Measurements from ENCODE around the gene PPP3CA.

Gene PPP3CA

DNA sequence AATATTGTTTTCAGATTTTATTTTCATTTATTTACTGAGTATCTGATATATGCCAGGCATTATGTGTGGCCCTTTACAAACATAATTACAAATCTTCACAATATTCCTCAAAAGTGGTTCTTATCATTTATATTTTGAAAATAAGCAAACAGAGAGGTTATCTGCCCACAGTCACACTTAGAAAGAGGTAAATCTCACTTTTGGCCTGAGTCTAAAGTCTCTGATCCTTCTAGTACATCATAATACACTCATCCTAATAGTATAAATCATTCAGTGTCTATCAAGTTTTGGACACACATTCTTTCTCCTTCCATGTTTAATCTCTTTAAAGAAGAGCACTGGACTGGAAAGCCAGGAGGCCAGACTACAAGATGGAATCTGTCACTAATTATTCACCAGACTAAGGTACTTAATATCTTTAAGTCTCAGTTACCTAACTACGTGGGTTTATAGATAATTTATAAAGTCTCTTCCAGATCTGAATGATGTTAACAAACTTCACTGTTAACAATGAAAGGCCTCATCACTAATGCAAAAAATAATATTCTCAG, 281.3 kb downstream of the PPP3CA start:
- peak; percentile 85 for FAIRE-seq
- DNase-seq (ENCODE audit: low spot score), result peak; percentile 9

DNA sequence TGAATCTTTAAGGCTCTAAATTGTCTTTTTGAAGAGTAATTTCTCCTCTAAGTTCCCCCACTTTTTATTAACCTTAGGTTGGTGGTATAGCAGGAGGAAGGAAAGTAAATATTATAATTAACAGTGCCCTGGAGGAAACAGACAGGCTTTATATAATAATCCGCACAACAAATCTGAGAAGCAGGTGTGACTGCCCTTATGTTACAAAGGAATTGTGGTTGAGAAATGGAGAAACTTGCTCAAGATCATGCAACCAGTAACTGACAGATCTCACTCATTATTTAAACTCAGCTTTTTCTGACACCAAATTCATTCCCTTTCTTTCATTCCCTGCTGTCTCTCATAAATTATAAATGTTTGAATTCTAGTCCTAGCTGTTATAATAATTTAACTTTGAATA, 282.0 kb downstream of the PPP3CA start:
- no peak for DNase-seq (ENCODE audit: low spot score)

DNA sequence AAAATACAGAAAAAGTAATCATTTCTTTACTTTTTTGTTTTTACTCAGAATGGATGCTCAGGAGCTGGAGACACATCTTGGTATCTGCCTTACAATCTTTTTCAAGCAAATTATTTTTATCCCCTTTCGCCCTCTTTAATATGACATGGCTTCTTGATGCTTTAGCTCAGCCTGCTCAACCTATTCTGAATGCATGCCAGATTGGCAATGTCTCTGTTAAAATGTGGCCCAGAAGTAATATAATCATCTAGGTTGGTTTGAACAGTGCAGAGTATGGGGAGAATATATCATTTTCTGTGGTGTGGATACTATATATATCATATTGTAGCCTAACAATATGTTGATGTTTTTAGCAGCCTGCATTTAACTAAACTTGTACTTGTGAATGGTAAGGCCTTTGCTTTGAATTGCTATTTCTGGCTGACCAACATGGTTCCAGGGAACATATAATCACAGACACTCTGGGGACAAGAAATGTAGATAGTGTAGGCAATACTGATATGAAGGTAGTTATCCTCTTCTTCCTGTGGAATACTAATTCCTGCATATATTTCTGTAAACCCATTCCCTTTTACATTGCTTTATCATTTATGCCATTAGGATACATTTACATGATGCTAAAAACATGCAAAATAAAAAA, 282.7 kb downstream of the PPP3CA start:
- no peak for FAIRE-seq
- DNase-seq (ENCODE audit: low spot score), result no peak

More for the DNA sequence above, 282.0 kb downstream of the PPP3CA start:
- no peak for FAIRE-seq

DNA sequence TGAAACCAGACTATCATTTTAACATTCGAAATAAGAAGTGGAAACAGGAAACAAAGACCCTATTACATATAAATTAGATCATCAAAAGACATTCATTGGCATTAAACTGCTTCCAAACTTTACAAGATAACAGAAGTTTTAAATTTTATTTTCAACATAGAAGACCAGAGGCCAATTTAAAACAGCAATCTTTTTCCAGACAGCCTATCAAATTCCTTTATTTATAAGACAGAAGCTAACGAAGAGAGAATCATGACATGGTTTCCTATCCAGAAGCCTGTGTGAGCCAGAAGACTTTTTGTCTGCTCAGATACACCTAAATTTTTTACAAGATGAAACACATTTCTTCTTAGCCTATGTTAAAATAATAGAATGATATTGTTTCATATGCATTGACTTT, 291.9 kb downstream of the PPP3CA start:
- FAIRE-seq, result no peak

DNA sequence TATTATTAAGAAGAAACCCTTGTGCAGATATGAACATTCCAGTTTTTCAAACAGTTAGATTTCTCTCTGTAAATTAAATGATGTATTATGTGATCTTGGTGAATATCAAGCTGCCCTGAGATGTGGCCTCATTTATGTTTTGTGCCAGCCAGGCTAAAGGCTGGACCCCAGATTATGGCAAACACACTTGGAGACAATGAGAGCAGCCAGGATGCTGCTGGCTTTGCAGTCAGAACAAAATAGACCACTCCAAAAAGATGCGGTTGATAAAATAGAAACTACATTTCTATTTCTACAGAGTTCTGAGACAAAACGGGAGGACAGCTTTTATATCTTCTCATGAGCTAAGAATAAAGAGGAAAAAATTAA, 296.5 kb downstream of the PPP3CA start:
- no peak for FAIRE-seq
- no peak for DNase-seq (ENCODE audit: low spot score)

More for the DNA sequence above, 291.9 kb downstream of the PPP3CA start:
- DNase-seq (ENCODE audit: low spot score), result no peak

DNA sequence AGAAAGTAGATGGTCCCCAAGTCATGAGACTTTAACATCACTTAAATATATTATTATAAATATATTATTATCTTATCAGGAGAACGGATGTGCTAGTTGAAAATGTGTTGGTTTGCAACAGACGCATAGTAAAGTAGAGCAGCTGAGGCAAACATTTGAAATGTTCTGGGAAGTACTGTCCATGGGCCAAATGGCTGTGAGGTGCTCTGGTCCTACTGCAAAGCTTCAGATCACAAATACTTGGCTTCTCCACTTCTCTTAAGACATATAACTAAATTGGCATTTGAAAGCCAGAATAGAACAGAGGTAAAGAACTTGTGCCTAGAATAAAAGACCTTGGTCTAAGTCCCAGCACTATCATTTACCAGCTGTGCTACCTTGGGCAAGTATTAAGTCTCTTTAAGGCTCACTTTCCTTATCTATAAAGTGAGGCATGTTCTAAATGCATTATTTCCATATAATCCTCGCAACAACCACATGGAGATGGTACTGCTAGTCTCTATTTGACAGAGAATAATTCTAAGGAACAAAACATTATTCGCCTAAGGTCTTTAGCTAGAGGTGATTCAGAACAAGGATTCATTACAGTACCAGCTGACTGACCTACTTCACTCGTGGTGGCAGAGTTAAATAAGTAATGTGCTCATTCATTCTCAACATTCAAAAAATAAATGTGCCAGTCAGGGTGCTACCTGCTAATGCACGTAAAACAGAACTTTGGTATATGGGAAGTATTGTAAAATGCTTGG, 297.1 kb downstream of the PPP3CA start:
- FAIRE-seq (no peak), DNase-seq (ENCODE audit: low spot score) (no peak)

DNA sequence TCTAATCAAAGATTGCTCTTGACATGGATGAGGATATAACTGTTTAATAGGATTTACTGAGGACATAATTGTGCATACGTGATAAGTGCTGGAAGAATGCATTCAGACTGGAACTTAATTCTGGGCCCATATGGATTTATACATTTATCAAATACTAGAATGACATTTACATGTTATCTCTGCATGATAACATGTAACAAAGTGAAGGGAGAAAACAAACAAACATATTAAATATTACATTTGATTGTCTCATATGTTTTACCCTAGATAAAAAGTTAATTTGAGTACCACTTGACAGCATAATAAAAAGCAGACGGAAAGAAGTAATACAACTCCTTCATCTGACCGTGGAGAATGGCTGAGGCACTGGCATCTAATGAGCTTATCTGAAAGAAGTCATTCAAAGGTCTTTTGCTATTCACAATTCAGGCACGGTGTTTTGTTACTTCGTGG, 297.8 kb downstream of the PPP3CA start:
- DNase-seq (ENCODE audit: low spot score) (no peak), FAIRE-seq (no peak)

DNA sequence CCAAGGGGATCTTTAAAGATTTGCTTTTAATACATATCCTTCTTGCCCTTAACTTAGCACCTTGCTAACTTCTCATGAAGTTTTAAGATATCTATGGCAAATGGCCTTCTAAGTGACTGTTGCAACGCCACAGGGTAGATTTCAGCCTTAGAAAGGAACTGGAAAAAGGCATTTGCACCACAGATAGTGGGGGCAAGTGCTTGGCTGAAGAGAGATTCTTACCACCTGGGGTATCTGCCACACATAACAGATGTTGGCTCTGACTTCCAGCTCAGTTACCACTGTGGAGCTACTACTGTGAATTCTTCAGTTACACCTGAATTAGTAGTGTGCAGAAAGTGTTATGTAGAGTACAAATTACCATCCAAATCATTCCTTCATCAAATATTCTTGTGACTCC, 302.6 kb downstream of the PPP3CA start:
- FAIRE-seq, result no peak

DNA sequence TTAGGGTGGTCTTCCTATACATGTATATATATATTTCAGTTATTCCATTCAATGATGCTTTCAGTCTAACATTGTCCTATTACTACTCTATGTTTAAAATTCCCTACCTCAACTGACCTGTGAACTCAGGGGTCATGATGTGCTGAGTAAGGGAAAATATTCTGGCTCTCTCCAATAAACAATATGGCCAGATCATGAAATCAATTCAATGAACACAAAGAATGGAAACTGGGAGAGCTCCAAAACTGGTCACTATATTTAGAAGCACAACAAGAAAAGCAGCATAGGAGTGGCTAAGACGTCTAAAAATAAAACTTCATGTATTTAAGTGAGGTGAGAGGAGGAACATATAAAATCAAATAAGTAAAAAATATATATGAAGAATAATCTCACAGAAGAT, 304.5 kb downstream of the PPP3CA start:
- no peak for FAIRE-seq
- DNase-seq (ENCODE audit: low spot score), result no peak

More for the DNA sequence above, 302.6 kb downstream of the PPP3CA start:
- no peak for DNase-seq (ENCODE audit: low spot score)

DNA sequence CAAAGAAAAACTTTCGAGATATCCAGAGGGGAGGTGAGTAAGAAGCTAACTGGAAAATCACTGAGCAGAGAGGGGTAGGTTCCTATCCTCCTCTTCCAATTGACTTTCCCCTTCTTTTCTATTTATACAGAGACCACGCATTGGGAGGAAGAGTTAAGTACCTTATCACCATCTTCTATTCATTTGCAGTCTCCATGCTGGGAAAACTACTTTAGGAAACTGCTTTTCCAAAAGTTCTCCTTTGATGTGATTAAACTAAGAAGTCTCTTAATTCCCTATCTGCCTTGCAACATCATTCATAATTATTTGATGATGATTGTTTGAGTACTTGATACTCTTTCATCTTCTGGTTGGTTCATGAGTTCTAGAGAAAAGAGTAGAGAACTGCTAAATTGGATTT, 306.6 kb downstream of the PPP3CA start:
- no peak for DNase-seq (ENCODE audit: low spot score)
- no peak for FAIRE-seq

DNA sequence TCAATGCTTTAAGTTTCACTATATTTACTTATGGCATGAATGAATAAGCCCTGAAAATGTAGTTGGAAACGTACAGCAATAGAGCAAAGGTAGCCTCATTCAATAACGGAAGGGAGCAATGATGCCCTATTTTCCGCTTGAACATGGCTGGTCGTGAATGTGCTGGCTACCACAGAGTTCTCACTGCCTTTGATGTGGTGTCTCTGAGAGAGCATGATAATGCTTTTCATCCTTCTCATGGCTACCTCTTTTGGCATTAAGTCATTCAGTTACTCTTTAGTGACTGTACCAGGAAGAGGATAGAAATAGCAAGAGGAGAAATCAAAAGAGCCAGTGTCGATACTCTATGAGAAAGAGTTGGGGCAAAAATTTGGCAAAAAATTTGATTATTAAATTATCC, 308.0 kb downstream of the PPP3CA start:
- DNase-seq (ENCODE audit: low spot score) (no peak), FAIRE-seq (no peak)

DNA sequence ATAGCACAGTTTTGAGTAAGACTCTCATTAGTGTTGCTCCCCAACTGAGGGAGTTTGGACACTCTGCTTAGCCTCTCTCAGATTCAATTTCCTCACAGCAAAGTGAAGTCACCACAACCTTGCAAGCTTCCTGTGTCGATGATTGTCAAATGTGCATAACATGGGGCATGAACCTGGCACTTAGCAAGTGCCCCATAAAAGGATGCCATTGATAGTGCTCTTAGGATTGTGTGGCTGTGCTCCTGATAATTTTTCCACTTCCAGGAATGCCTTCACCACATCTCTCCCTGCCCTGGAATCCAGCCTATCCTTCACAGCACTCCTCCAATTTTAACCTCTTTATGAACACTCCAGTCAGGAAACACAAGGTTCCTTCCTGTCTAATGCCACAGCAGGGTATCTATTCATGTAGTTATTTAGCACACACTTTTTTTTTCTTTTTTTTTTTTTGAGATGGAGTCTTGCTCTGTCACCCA, 309.4 kb downstream of the PPP3CA start:
- DNase-seq (ENCODE audit: low spot score) (no peak), FAIRE-seq (no peak)

DNA sequence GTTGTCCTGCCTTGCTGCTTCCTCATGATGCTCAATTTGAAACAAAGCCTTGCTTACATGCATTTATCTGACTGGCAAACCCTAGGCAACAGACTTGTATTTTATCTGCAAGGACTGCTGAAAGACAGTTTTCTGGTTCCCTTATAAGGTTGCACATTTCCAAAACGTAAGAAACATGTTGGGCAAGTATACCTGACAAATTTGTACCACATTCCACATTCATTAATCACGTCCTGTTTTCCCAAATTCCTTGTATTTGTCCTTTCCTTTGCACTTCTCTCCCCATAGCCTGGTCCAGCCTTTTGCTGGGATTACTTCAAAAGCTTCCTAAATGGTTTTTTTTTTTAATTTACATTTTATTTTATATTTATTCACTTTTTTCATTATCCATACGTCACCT, 310.1 kb downstream of the PPP3CA start:
- FAIRE-seq, result no peak
- DNase-seq (ENCODE audit: low spot score), result no peak

DNA sequence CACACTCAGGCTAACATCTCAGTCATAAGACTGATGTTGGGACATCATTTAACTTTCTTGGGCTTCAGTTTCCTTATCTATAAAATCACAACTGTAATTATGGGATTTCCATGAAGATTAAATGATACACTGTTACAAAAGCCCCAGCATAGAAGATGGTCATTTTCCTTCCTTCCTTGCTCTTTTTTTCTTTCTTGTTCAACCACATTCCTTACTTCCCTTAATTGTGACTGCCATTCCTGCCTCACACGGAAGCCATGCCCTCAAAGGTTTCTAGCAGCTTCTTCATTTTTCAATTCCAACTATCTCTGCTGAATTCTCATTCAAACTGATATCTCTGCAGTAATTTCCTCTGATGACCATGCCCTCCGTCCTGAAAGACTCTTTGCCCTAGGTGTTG, 311.8 kb downstream of the PPP3CA start:
- FAIRE-seq (no peak), DNase-seq (ENCODE audit: low spot score) (no peak)

DNA sequence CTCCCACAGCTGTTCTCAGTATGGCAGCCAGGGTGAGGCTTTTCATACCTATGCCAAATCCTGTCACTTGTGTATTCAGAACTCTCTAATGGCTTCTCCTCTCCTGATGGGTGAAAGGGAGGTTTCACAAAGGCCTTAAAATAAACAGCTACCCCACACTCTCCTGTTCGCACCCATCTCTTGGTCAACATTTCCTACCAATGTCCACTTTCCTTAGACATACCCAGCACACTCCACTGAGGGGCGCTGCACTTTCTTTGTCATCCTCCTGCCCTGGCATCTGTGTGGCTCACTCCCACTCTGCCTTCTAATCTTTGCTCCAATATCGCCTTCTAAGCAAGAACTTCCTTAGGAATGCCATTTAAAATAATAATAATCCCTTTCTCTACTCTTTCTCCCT, 313.3 kb downstream of the PPP3CA start:
- FAIRE-seq, result no peak

DNA sequence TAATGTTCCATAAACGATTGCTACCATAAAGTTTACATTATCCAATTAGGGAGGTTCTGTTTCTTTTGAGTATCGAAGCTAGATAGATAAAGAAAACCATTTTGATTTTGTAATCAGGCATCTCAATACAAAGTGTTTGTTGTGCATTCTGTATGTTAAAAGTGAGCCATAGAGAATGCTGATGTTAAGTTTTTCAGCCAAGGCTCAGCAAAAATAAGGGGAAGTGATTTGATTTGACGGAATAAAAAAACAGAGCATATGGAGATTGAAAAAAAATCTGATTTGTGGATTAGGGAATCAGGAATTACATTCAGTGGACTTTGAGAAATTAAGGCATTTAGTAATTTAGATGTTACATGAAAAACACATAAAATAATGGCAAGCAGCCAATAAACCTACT, 314.8 kb downstream of the PPP3CA start:
- DNase-seq (ENCODE audit: low spot score) (no peak), FAIRE-seq (no peak)

More for the DNA sequence above, 313.3 kb downstream of the PPP3CA start:
- DNase-seq (ENCODE audit: low spot score), result no peak

DNA sequence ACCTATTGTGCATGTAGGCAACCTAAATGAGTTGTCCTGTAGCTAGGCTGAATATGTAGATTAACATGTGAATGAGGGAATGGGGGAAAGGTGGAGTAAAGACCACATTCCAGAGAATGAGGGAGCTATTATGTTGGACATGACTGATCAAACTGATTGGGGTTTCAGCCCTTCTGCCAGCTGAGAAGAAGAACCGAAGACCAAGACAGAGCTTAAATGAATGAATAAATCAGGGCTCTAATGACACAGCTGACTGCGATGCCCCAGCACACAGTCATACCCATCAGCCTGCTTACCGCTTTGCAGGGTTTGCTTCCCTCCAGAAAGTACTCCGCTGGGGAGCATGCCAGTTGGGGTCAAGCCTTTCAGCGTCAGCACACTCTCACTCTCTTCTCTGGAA, 315.4 kb downstream of the PPP3CA start:
- no peak for FAIRE-seq
- no peak for DNase-seq (ENCODE audit: low spot score)

DNA sequence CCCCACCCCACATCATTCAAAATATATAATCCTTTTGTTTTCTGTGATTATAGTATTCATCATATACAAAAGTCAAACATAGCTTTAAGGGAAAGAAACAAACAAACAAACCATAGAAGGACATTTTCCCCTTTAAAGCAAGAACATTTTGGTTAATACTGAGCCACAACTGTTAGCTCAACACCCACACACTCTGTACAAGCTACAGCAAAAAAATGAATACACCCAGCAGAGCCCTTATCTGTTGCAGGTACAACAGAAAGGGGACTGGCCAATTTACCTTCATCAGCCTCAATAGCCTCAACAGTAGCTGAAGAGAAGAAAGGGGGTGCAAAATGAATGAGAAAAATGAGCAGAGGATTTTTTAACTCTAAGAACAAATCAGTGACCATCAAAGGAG, 318.4 kb downstream of the PPP3CA start:
- DNase-seq (ENCODE audit: low spot score) (no peak), FAIRE-seq (no peak)

DNA sequence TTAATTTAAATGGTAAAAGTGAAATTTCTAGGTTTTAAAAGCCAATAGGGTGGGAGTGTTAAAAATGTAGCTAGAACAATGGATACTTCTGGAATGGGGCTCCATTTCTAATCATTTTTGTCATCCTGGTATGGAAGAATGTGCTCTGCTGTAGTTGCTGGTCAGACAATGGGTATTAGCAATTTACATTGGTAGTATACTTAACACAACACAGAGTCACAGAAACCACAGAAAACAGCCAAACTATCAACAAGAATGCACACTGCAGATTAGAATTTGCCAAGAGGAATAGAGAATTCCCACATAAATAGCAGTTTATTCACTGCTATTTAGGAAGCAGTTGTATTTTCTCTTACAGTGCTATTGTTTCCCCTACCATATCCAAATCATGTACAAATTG, 319.6 kb downstream of the PPP3CA start:
- no peak for DNase-seq (ENCODE audit: low spot score)
- FAIRE-seq, result no peak

DNA sequence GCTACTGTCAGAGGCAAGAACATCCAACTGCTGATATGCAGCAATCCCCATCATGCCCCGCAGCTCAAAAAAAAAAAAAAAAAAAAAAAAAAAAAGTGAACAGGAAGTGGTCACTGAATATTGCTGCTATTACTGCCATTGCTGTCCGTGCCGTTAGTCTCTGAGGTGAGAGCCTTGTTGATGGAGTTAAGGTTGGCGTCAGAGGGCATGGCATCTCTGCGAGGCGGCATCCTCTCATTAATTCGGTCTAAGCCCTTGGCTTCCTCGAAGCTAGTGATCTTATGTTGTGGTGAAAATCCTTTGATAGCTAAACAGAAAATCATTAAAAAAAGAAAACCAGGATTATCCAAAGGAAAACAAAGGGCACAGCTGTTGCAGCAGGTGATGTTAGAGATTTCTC, 321.6 kb downstream of the PPP3CA start:
- no peak for FAIRE-seq

DNA sequence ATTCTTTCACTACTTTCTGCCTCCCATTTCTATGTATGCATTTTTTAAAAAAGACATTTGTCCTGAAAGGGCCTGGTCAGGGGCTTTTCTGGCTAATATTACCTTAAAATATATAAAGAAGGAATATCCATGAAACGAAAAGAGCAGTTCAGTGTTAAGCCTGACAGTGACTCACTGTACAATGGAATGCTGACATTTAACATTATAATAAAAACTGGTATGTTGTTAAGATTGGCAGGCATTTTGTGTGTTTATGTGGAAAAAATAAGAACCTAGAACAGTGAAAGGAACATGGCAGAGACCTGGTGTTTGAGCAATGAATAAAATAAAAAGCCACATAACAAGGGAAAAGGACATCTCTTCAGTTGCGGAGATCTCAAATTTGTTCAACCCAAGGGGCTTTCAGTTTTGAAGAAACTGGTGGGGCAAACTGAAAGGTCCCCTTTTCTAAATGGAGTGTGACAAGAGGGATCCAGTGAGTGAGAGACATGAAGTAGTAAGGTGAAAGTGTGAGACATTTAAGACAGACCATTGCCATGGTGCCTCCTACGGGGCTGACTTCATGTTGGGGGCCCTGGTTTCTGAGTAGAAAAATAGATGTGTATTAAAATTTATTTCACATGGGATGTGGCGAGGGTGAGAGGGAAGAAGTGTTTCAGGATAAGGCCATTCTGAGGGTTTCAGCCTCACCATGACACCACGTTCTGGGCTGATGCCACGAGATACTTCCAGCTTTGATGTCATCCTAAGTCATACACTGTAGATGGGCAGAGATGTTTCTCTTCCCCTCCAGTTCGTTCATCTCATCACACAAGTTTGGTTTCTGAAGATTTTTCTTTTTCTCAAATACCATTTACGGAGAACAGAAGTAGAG, 324.9 kb downstream of the PPP3CA start:
- DNase-seq (ENCODE audit: low spot score) (no peak), FAIRE-seq (no peak)

More for the DNA sequence above, 321.6 kb downstream of the PPP3CA start:
- DNase-seq (ENCODE audit: low spot score), result no peak

DNA sequence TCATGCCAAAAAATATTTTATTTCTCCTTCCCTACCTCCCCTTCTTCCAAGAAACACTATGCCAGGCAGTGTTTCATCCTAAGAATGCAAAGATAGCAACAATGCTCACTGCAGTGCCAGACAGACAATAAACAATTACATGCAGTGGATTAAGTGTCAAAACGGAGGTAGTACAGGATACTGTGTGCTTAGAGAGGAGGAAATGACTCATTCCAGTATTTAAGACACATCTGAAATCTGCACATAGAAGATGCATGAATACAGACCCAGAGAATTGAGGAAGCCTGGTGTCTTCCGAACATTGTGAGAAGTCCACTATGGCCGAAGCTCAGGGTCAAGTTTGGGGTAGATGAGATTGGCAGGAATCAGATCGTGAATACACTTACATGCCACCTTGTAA, 326.4 kb downstream of the PPP3CA start:
- FAIRE-seq, result no peak
- DNase-seq (ENCODE audit: low spot score), result peak; percentile 26
